ENCODE data around the gene ZSWIM9.

ZSWIM9 gene

GRCh38 chr19:48190885-48191284, 20.4 kb downstream of the ZSWIM9 start:
- Histone ChIP-seq H3K27ac (ENCODE audit: low read depth, low read length) (peak overlapping the region; percentile 50), H3K9ac (ENCODE audit: low read length) (peak overlapping the region; percentile 20; the same call in 1 of the 2 replicates)

GRCh38 chr19:48192750-48193149, 22.3 kb downstream of the ZSWIM9 start:
- H3K9me2 ChIP-seq (replicated peaks; ENCODE audit: insufficient read depth, low read length): no peaks in the 10 kb centered on the region
- H3K9ac ChIP-seq (ENCODE audit: low read length): no peak overlapping the region
- H3K9me3 ChIP-seq (ENCODE audit: insufficient read depth, low read length): no peaks in the 10 kb centered on the region
- no peak overlapping the region for H3K4me3 ChIP-seq (ENCODE audit: insufficient read depth, low read length, poor library complexity, severe bottlenecking)
- H3F3A ChIP-seq (ENCODE audit: insufficient read depth): no peaks in the 10 kb centered on the region
- no peaks in the 10 kb centered on the region for H3K79me2 ChIP-seq (ENCODE audit: insufficient read depth, low read length)
- no peak overlapping the region for H3K4me2 ChIP-seq (ENCODE audit: low read depth, low read length, poor library complexity, severe bottlenecking)
- no peak overlapping the region for H2AFZ ChIP-seq (ENCODE audit: low read depth, low read length, severe bottlenecking)
- H4K20me1 ChIP-seq (ENCODE audit: low read depth, low read length): no peaks in the 10 kb centered on the region
- H3K27ac ChIP-seq (ENCODE audit: low read depth, low read length): no peak overlapping the region
- no peaks in the 10 kb centered on the region for H3K27me3 ChIP-seq (ENCODE audit: low read length)
- TF ChIP-seq EZH2phosphoT487 (conservative IDR thresholded peaks at IDR 0.05; ENCODE audit: low read length) (no peak), CTCF (IDR thresholded peaks at IDR 0.05; ENCODE audit: insufficient read depth, low read length, poor library complexity, severe bottlenecking) (no peak)
- H3K36me3 ChIP-seq (ENCODE audit: low read length): peaks cover 3% of the 10 kb centered on the region; the same call in 1 of the 2 replicates

More at GRCh38 chr19:48190885-48191284, 20.4 kb downstream of the ZSWIM9 start:
- Histone ChIP-seq H3K4me2 (ENCODE audit: low read depth, low read length, poor library complexity, severe bottlenecking) (peak overlapping the region; percentile 52), H3K9me2 (replicated peaks; ENCODE audit: insufficient read depth, low read length) (no peaks in the 10 kb centered on the region), H4K20me1 (ENCODE audit: low read depth, low read length) (no peaks in the 10 kb centered on the region), H3K27me3 (ENCODE audit: low read length) (no peaks in the 10 kb centered on the region), H3K36me3 (ENCODE audit: low read length) (peaks cover 3% of the 10 kb centered on the region; the same call in 1 of the 2 replicates), H3F3A (ENCODE audit: insufficient read depth) (peaks cover 3% of the 10 kb centered on the region), H2AFZ (ENCODE audit: low read depth, low read length, severe bottlenecking) (no peak overlapping the region), H3K4me3 (ENCODE audit: insufficient read depth, low read length, poor library complexity, severe bottlenecking) (no peak overlapping the region), H3K9me3 (ENCODE audit: insufficient read depth, low read length) (no peaks in the 10 kb centered on the region), H3K79me2 (ENCODE audit: insufficient read depth, low read length) (no peaks in the 10 kb centered on the region)
- no peak for TF ChIP-seq EZH2phosphoT487 (conservative IDR thresholded peaks at IDR 0.05; ENCODE audit: low read length)
- TF ChIP-seq CTCF (IDR thresholded peaks at IDR 0.05; ENCODE audit: insufficient read depth, low read length, poor library complexity, severe bottlenecking): no peak

GRCh38 chr19:48194041-48194843, 23.8 kb downstream of the ZSWIM9 start:
- H3K9me2 ChIP-seq (replicated peaks; ENCODE audit: insufficient read depth, low read length): no peaks in the 10 kb centered on the region
- H3K36me3 ChIP-seq (ENCODE audit: low read length): no peaks in the 10 kb centered on the region
- no peak overlapping the region for H2AFZ ChIP-seq (ENCODE audit: low read depth, low read length, severe bottlenecking)
- no peaks in the 10 kb centered on the region for H3F3A ChIP-seq (ENCODE audit: insufficient read depth)
- no peaks in the 10 kb centered on the region for H3K27me3 ChIP-seq (ENCODE audit: low read length)
- no peak overlapping the region for H3K4me3 ChIP-seq (ENCODE audit: insufficient read depth, low read length, poor library complexity, severe bottlenecking)
- TF ChIP-seq EZH2phosphoT487 (conservative IDR thresholded peaks at IDR 0.05; ENCODE audit: low read length) (no peak), CTCF (IDR thresholded peaks at IDR 0.05; ENCODE audit: insufficient read depth, low read length, poor library complexity, severe bottlenecking) (peak; percentile 76)
- H3K9me3 ChIP-seq (ENCODE audit: insufficient read depth, low read length): no peaks in the 10 kb centered on the region
- no peak overlapping the region for H3K4me2 ChIP-seq (ENCODE audit: low read depth, low read length, poor library complexity, severe bottlenecking)
- H3K9ac ChIP-seq (ENCODE audit: low read length): no peak overlapping the region
- no peaks in the 10 kb centered on the region for H3K79me2 ChIP-seq (ENCODE audit: insufficient read depth, low read length)
- no peaks in the 10 kb centered on the region for H4K20me1 ChIP-seq (ENCODE audit: low read depth, low read length)
- no peak overlapping the region for H3K27ac ChIP-seq (ENCODE audit: low read depth, low read length)
